HepG2 (cell line): ENCODE results near the gene FITM1. TPM values are rescaled to one million over a fixed set of nuclear protein-coding genes. Genes with fewer than 3 reads are reported as not detected.

Experiments
- ATAC-seq: fragments of 200-7000 bp; cut with Tn5 transposase; 3 replicates; pipeline ENCODE4 v1.9.1; 2020; ENCODE audit warnings: mild to moderate bottlenecking, moderate library complexity
- BruUV-seq: library from RNA; stranded (reverse); fragments of 400-500 nt; replicated peaks from 2 replicates; lab custom pipeline; 2021; lab: Mats Ljungman, UMichigan
- CTCF ChIA-PET: fragments of 300-600 bp; formaldehyde crosslinking; extraction: SDS; loops from one replicate; lab custom pipeline; 2021; ENCODE audit warnings: low total read pairs, inconsistent platforms, low intra/inter-chr PET ratio; lab: Yijun Ruan, JAX
- POLR2A ChIA-PET: fragments of 350-600 bp; sonication (Branson Sonifier 250); formaldehyde crosslinking; loops from one replicate; lab custom pipeline; 2020; ENCODE audit warnings: antibody characterized with exemption, inconsistent platforms; lab: Yijun Ruan, JAX
- DNase-seq: peaks from one replicate; pipeline ENCODE4 v3.0.0-alpha.2; 2015; ENCODE audit warnings: low spot score
- FAIRE-seq: peaks from 3 replicates; lab custom pipeline; 2011; peaks lifted over from hg19 to GRCh38; lab: Jason Lieb, UNC
- H2AFZ ChIP-seq: one replicate; pipeline ENCODE4 v1.6.1; 2011; ENCODE audit warnings: low read length, inconsistent platforms
- H3K27ac ChIP-seq: fragments of 300-600 bp; 3 replicates; pipeline ENCODE4 v1.8.0; 2011; ENCODE audit warnings: mixed run types, mild to moderate bottlenecking, mixed read lengths, low read length, inconsistent platforms; ENCODE audit not compliant: insufficient read depth; ENCODE audit errors: extremely low read length
- H3K27me3 ChIP-seq, 2 experiments: fragments of 200-600 bp in 1 of 2; 2 replicates in 1 of 2; 3 replicates in 1 of 2; pipeline versions ENCODE4 v1.6.0 to v1.8.0; 2011; ENCODE audit warnings: low read length in 2 of 2, mild to moderate bottlenecking in 2 of 2, moderate library complexity in 2 of 2, inconsistent platforms in 1 of 2; ENCODE audit not compliant: insufficient read depth in 2 of 2, control insufficient read depth in 1 of 2
- H3K36me3 ChIP-seq, 2 experiments: fragments of 200-600 bp in 1 of 2; replicated peaks in 1 of 2; 2 replicates in 1 of 2; 3 replicates in 1 of 2; pipeline versions ENCODE4 v1.5.1 to v1.8.0; 2011; ENCODE audit warnings: low read length in 2 of 2, inconsistent platforms in 1 of 2; ENCODE audit not compliant: insufficient read depth in 2 of 2, control insufficient read depth in 1 of 2
- H3K4me1 ChIP-seq: 2 replicates; pipeline ENCODE4 v1.5.1; 2012; ENCODE audit warnings: low read length, inconsistent platforms; ENCODE audit not compliant: insufficient read depth
- H3K4me2 ChIP-seq: 2 replicates; pipeline ENCODE4 v1.6.0; 2011; ENCODE audit warnings: low read depth, low read length, inconsistent platforms
- H3K4me3 ChIP-seq, 3 experiments: fragments of 200-600 bp in 1 of 3; sonication (generic), shearing (Covaris generic) in 1 of 3; replicated peaks in 1 of 3; 2 replicates each; pipeline ENCODE4 v1.5.1; 2011 to 2016; ENCODE audit warnings: low read length in 3 of 3, inconsistent platforms in 2 of 3, low read depth in 2 of 3, mild to moderate bottlenecking in 2 of 3, control low read depth in 1 of 3, mixed read lengths in 1 of 3; ENCODE audit not compliant: insufficient read depth in 1 of 3
- H3K79me2 ChIP-seq: one replicate; pipeline ENCODE4 v1.6.1; 2011; ENCODE audit warnings: low read length, inconsistent platforms; ENCODE audit not compliant: insufficient read depth
- H3K9ac ChIP-seq: 2 replicates; pipeline ENCODE4 v1.6.0; 2011; ENCODE audit warnings: mild to moderate bottlenecking, low read depth, low read length, inconsistent platforms; ENCODE audit not compliant: insufficient read depth
- H3K9me3 ChIP-seq: 2 replicates; pipeline ENCODE4 v1.5.1; 2012; ENCODE audit warnings: mild to moderate bottlenecking, low read length
- H4K20me1 ChIP-seq: 2 replicates; pipeline ENCODE4 v1.6.0; 2011; ENCODE audit warnings: inconsistent platforms, mild to moderate bottlenecking, low read length, moderate library complexity; ENCODE audit not compliant: insufficient read depth
- DMAP1 ChIP-seq: IDR thresholded peaks from 2 replicates; pipeline ENCODE4 v1.6.1; 2016
- EED ChIP-seq: sonication (generic); formaldehyde crosslinking; IDR thresholded peaks from 2 replicates; pipeline ENCODE4 v1.5.0; 2020; ENCODE audit warnings: mild to moderate bottlenecking, missing genetic modification reagents
- MAFF ChIP-seq: IDR thresholded peaks from 2 replicates; pipeline ENCODE4 v1.6.1; 2011; ENCODE audit warnings: low read depth, low read length, improper control_type of control experiment
- MEIS2 ChIP-seq: sonication (generic); formaldehyde crosslinking; IDR thresholded peaks from 2 replicates; pipeline ENCODE4 v1.9.0; 2021; ENCODE audit warnings: mild to moderate bottlenecking, missing genetic modification reagents
- RFX3 ChIP-seq: IDR thresholded peaks from 2 replicates; pipeline ENCODE4 v1.6.1; 2016; ENCODE audit warnings: missing biosample characterization, missing genetic modification reagents
- SALL2 ChIP-seq: sonication (generic); formaldehyde crosslinking; IDR thresholded peaks from 2 replicates; pipeline ENCODE4 v1.8.1; 2023; ENCODE audit warnings: mild to moderate bottlenecking, missing genetic modification reagents, inconsistent platforms
- ZBTB34 ChIP-seq: sonication (generic); formaldehyde crosslinking; IDR thresholded peaks from 2 replicates; pipeline ENCODE4 v1.8.0; 2022; ENCODE audit warnings: mild to moderate bottlenecking, missing genetic modification reagents
- ZNF260 ChIP-seq: sonication (generic); formaldehyde crosslinking; IDR thresholded peaks from 2 replicates; pipeline ENCODE4 v1.4.0; 2020; ENCODE audit warnings: missing genetic modification reagents, low read depth, mild to moderate bottlenecking, borderline replicate concordance
- ZNF274 ChIP-seq: sonication (generic); formaldehyde crosslinking; IDR thresholded peaks from 2 replicates; pipeline ENCODE4 v1.5.1; 2020; ENCODE audit warnings: mild to moderate bottlenecking, missing genetic modification reagents
- ZNF687 ChIP-seq: sonication (generic); formaldehyde crosslinking; IDR thresholded peaks from 2 replicates; pipeline ENCODE4 v1.5.1; 2020; ENCODE audit warnings: mild to moderate bottlenecking, missing genetic modification reagents, moderate library complexity
- ZNF788 ChIP-seq: sonication (generic); formaldehyde crosslinking; IDR thresholded peaks from 2 replicates; pipeline ENCODE4 v1.5.0; 2020; ENCODE audit warnings: mild to moderate bottlenecking, missing genetic modification reagents, borderline replicate concordance
- WGBS: methylation state at CpG from one replicate; pipeline ENCODE4 v1.1.6; 2017; ENCODE audit warnings: low lambda C conversion rate; 5-methylcytosine and 5-hydroxymethylcytosine counted together
- in situ Hi-C: cut with HindIII; loops from 2 replicates; pipeline ENCODE4 v1.10.0; 2017; ENCODE audit warnings: low pct_unique_long_range_greater_than_20kb; ENCODE audit not compliant: extremely low pct_ligation_motif_present
- intact Hi-C: fragments of 100-400 bp; cut with micrococcal nuclease; formaldehyde crosslinking; loops from one replicate; pipeline ENCODE4 v1.10.0; 2022; ENCODE audit not compliant: unreplicated experiment
- polyA plus RNA-seq, 8 experiments: library from polyadenylated mRNA; depleted of rRNA in 3 of 8; stranded (reverse) in 7 of 8; unstranded in 1 of 8; fragments of >200 nt; fragmentation: Illumina TruSeq in 4 of 8; extraction: Trizol in 4 of 8; gene quantifications; 2 replicates each; pipeline versions ENCODE4 v1.2.1 to v1.2.3, GENCODE V29; 2011 to 2016; ENCODE audit warnings: low read depth in 4 of 8, missing spikeins in 1 of 8, mixed read lengths in 1 of 8; ENCODE audit not compliant: insufficient read depth in 1 of 8
- total RNA-seq, 5 experiments: library from RNA; depleted of rRNA; stranded (reverse); fragments of >200 nt; fragmentation: Illumina TruSeq; extraction: Trizol; gene quantifications; 2 replicates each; pipeline ENCODE4 v1.2.3, GENCODE V29; 2016; ENCODE audit warnings: low read depth in 1 of 5
- TF ChIP-seq, protein P1 (sequence below): sonication (generic); formaldehyde crosslinking; IDR thresholded peaks from 2 replicates; pipeline ENCODE4 v1.9.0; 2022; ENCODE audit warnings: low read depth, missing genetic modification reagents
- TF ChIP-seq, protein P2 (sequence below): sonication (generic); formaldehyde crosslinking; IDR thresholded peaks from 2 replicates; pipeline ENCODE4 v1.5.1; 2020; ENCODE audit warnings: missing genetic modification reagents, mild to moderate bottlenecking, borderline replicate concordance

Gene FITM1
- total and polyA plus RNA-seq, 2 of the 13 experiments (the other 11 are each of a cell fraction or from before 2014, with no cell fraction given) = 2.7 to 5.8 TPM

- intact Hi-C loops = no loop called here
- peaks cover 45 to 53% of the 10 kb centered on the region in 2 experiments for H3K36me3 ChIP-seq
- no peak for TF ChIP-seq ZBTB34
- 0 out of 2 replicates have a peak, but pooled peaks have one; percentile 27 for TF ChIP-seq ZNF687 (CRISPR knock-in tag)
- no peak for TF ChIP-seq ZNF260
- TF ChIP-seq MEIS2 (CRISPR knock-in tag) = no peak
- no peak for TF ChIP-seq SALL2 (CRISPR knock-in tag)
- no peak for TF ChIP-seq RFX3 (CRISPR knock-in tag)
- TF ChIP-seq ZNF788 = peak; percentile 21; the same call in 1 of the 2 replicates
- TF ChIP-seq DMAP1 (CRISPR knock-in tag) = no peak
- TF ChIP-seq, protein P1, sequence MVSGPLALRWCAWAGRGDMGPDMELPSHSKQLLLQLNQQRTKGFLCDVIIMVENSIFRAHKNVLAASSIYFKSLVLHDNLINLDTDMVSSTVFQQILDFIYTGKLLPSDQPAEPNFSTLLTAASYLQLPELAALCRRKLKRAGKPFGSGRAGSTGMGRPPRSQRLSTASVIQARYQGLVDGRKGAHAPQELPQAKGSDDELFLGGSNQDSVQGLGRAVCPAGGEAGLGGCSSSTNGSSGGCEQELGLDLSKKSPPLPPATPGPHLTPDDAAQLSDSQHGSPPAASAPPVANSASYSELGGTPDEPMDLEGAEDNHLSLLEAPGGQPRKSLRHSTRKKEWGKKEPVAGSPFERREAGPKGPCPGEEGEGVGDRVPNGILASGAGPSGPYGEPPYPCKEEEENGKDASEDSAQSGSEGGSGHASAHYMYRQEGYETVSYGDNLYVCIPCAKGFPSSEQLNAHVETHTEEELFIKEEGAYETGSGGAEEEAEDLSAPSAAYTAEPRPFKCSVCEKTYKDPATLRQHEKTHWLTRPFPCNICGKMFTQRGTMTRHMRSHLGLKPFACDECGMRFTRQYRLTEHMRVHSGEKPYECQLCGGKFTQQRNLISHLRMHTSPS = no peak
- TF ChIP-seq ZNF274 (CRISPR knock-in tag) = 0 out of 2 replicates have a peak, but pooled peaks have one; percentile 34
- peak; percentile 74; the same call in 1 of the 2 replicates for TF ChIP-seq EED (CRISPR knock-in tag)
- no peak for TF ChIP-seq MAFF
- TF ChIP-seq, protein P2, sequence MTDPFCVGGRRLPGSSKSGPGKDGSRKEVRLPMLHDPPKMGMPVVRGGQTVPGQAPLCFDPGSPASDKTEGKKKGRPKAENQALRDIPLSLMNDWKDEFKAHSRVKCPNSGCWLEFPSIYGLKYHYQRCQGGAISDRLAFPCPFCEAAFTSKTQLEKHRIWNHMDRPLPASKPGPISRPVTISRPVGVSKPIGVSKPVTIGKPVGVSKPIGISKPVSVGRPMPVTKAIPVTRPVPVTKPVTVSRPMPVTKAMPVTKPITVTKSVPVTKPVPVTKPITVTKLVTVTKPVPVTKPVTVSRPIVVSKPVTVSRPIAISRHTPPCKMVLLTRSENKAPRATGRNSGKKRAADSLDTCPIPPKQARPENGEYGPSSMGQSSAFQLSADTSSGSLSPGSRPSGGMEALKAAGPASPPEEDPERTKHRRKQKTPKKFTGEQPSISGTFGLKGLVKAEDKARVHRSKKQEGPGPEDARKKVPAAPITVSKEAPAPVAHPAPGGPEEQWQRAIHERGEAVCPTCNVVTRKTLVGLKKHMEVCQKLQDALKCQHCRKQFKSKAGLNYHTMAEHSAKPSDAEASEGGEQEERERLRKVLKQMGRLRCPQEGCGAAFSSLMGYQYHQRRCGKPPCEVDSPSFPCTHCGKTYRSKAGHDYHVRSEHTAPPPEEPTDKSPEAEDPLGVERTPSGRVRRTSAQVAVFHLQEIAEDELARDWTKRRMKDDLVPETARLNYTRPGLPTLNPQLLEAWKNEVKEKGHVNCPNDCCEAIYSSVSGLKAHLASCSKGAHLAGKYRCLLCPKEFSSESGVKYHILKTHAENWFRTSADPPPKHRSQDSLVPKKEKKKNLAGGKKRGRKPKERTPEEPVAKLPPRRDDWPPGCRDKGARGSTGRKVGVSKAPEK = 0 out of 2 replicates have a peak, but pooled peaks have one; percentile 35
Measured at GRCh38 chr14:24150993-24151392, 20.5 kb downstream of the FITM1 start.

More at GRCh38 chr14:24150993-24151392, 20.5 kb downstream of the FITM1 start:
- Histone ChIP-seq H3K4me3 (no peak overlapping the region), H3K9ac (no peak overlapping the region), H3K27me3 (peaks cover 0 to 3% of the 10 kb centered on the region in 2 experiments; a peak in 1 of 5 replicates), H3K9me3 (no peaks in the 10 kb centered on the region), H3K79me2 (peaks cover 24% of the 10 kb centered on the region), H3K4me1 (peaks cover 21% of the 10 kb centered on the region), H2AFZ (no peak overlapping the region), H3K4me2 (no peak overlapping the region), H3K27ac (no peak overlapping the region), H4K20me1 (peaks cover 7% of the 10 kb centered on the region)
- in situ Hi-C loops = no loop called here
- ATAC-seq (no peak), FAIRE-seq (no peak), DNase-seq (no peak)
- ChIA-PET POLR2A (interaction anchor here (1.3 to 11.8 kb wide), 5 partner anchors 8 to 37 kb away, joined by 3 to 233 read pairs (median 22); partner anchors contain the start of genes DCAF11, EMC9, IRF9 and NRL), CTCF (no interaction called here)
- WGBS = 95% methylated on average over 9 of the region's 9 CpGs
- no TSS peak for BruUV-seq
